ENCODE data around the gene BCAS3. TPM values are rescaled to one million over a fixed set of nuclear protein-coding genes. Genes with fewer than 3 reads are reported as not detected.

The BCAS3 gene
- total RNA-seq, 4 donors from 2014 or later = 18.7 to 37.8 (median 24.9) TPM

DNA sequence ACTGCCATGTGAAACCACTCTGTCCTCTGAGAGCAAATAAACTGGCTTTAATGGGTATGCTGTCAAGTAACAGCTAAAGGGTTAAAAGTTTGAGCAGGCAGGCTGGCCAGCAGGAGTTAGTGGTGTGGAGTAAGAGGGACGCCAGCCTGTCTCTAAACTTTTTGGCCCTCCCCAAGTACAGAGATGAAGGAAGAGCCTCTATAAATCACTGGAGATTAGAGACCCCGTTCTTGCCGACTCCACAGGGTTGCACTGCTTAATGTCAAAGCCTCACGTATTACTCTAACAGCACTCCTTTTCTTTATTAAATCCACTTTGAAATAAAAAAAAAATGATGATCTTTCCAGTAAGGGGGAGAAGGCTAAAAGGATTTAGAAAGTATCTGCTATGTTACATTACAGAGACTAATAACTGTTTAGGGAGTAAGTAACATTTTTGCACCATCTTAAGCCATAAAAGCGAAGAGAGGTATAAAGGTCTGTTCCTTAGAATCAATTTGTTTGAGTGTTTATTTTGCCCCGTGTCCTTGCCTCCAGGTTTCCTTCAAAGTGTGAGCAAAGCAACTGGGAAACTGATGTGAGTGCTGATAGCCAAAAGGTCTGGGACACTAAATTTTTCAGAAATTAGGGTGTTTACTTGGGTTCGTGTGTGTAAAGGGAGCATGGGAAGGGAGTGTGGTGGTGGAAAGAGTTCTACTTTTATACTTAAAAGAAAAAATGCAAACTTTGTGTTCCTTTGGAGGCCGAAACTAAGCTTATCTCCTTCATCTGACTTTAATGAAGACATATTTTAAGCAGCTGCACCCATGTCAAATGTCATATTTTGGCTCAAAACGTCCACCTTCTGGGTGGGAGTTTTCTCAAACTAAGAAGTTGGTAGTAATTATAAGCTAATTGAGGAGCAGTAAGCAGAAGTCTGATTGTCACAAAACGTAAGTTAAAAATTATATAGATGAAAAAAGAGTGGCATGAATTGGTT, 612.0 kb downstream of the BCAS3 start:
- DNase-seq (ENCODE audit: low spot score) (no peak), ATAC-seq (ENCODE audit: low FRiP score) (no peak)
- TF ChIP-seq, protein P1, sequence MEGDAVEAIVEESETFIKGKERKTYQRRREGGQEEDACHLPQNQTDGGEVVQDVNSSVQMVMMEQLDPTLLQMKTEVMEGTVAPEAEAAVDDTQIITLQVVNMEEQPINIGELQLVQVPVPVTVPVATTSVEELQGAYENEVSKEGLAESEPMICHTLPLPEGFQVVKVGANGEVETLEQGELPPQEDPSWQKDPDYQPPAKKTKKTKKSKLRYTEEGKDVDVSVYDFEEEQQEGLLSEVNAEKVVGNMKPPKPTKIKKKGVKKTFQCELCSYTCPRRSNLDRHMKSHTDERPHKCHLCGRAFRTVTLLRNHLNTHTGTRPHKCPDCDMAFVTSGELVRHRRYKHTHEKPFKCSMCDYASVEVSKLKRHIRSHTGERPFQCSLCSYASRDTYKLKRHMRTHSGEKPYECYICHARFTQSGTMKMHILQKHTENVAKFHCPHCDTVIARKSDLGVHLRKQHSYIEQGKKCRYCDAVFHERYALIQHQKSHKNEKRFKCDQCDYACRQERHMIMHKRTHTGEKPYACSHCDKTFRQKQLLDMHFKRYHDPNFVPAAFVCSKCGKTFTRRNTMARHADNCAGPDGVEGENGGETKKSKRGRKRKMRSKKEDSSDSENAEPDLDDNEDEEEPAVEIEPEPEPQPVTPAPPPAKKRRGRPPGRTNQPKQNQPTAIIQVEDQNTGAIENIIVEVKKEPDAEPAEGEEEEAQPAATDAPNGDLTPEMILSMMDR (IDR thresholded peaks at IDR 0.05) = no peak

DNA sequence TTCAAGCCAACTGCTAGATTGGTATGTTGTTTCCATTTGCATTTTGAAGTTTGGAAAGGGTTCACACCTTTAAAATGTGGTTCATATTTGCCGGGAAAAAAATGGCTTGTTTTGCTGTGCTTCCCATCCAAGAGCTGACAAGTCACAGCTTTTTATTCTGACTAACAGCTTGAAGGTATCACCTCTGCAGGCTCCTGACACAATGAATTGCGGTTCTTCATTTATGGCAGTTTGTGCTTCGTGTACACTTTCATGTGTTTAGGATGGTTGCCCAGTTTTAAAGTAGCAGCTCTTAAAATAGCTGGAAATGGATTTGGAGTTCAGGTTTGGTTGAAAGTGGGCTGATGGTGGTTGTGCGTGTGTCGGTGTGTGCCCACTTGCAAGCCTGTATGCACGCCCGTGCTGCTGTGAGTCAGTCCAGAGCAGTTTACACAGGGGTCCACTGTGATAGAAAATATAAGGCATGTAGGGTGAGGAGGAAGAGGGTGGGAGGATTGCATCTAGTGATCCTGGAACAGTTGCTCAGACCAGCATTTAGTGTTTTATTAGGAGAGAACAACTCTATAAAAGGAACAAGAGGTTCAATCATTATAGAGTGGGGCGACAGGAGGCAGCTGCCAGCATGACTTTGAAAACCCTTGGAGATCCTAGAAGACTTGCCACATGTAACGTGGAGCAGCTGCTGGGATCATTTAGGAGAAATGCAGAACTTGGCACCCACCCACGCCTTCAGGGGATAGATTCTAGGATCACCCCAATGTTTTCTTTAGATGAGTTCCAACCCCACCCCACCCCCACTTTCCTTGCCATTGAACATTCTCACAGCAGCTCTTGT, 614.0 kb downstream of the BCAS3 start:
- DNase-seq (ENCODE audit: low spot score) = no peak
- no peak for ATAC-seq (ENCODE audit: low FRiP score)
- TF ChIP-seq, protein P1 (IDR thresholded peaks at IDR 0.05) = no peak

DNA sequence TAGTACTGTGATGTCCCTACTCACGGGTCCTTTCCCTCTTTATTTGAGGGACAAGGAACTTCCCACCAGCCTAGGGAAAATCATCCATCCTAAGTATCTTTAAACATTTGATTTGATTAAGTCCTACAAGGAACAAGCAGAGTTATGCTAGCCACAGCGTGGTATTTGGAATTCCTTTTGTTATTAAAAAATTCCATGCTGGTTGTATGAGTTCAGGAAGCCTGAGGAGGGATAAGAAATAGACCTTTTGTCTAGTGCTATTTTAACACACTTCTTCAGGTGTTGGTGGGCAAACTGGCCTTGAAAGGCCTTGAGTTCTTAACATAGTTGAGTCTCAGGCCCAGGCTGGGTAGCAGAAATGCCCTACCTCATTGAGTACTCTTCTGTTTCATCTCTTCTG, 616.6 kb downstream of the BCAS3 start:
- TF ChIP-seq, protein P1 (IDR thresholded peaks at IDR 0.05) = no peak

DNA sequence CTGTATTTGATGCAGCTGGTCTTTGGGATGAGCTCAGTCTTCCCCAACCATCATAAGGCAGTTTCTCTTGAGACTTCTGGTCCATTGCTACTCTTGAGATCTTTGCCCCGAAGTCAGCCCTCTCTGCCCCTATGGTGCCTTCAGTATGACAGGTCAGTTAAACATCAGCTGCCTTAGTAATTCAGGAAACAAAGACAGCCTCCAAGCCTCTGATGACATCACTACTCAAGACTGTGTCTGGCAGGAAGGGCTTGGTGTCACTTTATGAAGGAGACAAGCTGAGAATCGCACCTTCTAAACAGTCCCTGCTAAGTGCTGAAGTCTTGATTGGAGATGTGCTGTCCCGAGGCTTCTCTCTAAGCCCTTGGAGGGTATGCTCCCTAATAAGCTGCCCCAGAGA, 617.1 kb downstream of the BCAS3 start:
- ATAC-seq (ENCODE audit: low FRiP score) = no peak
- no peak for DNase-seq (ENCODE audit: low spot score)
- TF ChIP-seq, protein P1 (IDR thresholded peaks at IDR 0.05) = no peak

More for the DNA sequence above, 616.6 kb downstream of the BCAS3 start:
- no peak for DNase-seq (ENCODE audit: low spot score)
- ATAC-seq (ENCODE audit: low FRiP score) = no peak

DNA sequence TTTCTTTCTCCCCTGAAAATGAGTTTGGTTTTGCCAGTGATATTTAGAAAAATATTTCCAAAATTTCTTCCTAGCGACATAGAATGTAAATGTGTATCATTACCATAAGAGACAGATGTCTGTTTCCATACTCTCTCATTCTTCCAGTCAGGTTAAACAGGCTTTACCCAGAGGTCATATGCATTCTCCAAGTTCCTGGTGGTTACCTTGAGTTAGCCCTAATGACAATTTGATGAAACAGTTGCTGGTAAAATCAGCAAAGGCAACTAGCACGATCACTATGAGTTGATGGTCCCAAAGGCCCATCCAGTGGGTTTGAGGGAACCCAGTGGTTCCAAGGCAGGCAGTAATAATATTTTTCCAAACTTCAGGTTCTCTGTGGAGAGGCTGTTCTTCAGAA, 618.4 kb downstream of the BCAS3 start:
- TF ChIP-seq, protein P1 (IDR thresholded peaks at IDR 0.05) = no peak
- ATAC-seq (ENCODE audit: low FRiP score) = no peak
- no peak for DNase-seq (ENCODE audit: low spot score)

DNA sequence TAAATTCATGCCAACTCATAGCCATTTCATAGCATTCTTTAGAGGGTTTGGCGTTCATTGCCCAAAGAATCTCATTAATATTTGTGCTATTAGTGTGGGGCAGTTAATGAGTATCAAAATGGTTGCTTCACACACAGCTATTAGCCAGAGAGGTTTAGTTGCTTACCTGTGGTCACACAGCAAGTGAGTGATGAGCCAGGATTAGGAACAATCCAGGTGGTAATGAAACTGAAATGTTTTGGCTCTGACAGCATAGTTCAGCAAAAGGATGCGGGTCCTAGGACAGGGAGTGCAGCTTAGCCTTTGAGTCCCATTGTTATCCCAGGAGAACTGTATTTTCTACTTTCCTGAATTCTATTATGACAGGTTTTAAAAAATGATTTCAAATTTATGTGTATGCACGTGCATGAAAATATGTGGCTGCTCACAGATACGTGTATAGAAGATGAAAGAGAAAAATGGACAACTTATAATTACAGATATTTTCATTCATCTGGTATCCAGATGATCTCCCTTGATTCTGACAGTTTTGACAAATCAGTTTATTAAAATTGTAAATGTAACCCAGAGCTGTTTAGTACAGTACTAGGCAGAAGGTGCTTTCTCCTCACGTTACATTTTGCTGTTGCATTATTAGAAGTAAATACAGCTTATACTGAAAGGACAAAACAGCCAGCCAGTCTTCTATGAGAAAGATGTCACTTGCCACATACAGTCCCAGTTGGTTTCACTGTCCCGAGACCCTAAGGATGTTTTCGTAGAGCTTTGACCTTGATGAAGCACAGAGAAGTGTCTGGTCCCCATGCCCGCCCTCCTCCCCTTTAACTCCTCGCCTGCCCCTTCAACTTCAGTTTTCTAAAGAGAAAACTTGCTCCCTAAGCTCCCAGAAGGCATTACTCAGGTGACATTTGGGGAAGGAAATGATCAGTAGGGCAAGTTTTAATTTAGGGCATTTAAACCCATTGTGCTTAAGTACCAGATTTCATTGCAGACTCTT, 622.2 kb downstream of the BCAS3 start:
- TF ChIP-seq, protein P1 (IDR thresholded peaks at IDR 0.05) = no peak
- no peak for ATAC-seq (ENCODE audit: low FRiP score)
- no peak for DNase-seq (ENCODE audit: low spot score)
